ENCODE data around the gene CFAP73.

The CFAP73 gene

GRCh38 chr12:113167868-113168267 lies 18.3 kb downstream of the CFAP73 start:
- no peak for DNase-seq

GRCh38 chr12:113169697-113170096 lies 20.2 kb downstream of the CFAP73 start:
- DNase-seq = no peak

- DNase-seq = no peak
These were observed 20.9 kb downstream of the CFAP73 start for GRCh38 chr12:113170457-113170856.

- DNase-seq = no peak
These were observed 21.4 kb downstream of the CFAP73 start for GRCh38 chr12:113170926-113171325.

GRCh38 chr12:113171543-113171942 lies 22.0 kb downstream of the CFAP73 start:
- no peak for DNase-seq

- no peak for DNase-seq
These were observed 22.7 kb downstream of the CFAP73 start for GRCh38 chr12:113172185-113172584.

GRCh38 chr12:113173081-113173698 lies 23.7 kb downstream of the CFAP73 start:
- DNase-seq = no peak

GRCh38 chr12:113174461-113175384 lies 25.2 kb downstream of the CFAP73 start:
- peak; percentile 88 for DNase-seq

GRCh38 chr12:113179023-113179422 lies 29.5 kb downstream of the CFAP73 start:
- DNase-seq = no peak

GRCh38 chr12:113180333-113180732 lies 30.8 kb downstream of the CFAP73 start:
- no peak for DNase-seq

- DNase-seq = no peak
These were observed 32.5 kb downstream of the CFAP73 start for GRCh38 chr12:113181975-113182374.

GRCh38 chr12:113183030-113183589 lies 33.6 kb downstream of the CFAP73 start:
- DNase-seq = no peak

GRCh38 chr12:113184098-113184899 lies 34.8 kb downstream of the CFAP73 start:
- no peak for DNase-seq

GRCh38 chr12:113184900-113185179 lies 35.3 kb downstream of the CFAP73 start:
- peak; percentile 96 for DNase-seq

GRCh38 chr12:113185180-113186032 lies 35.9 kb downstream of the CFAP73 start, which contains the start of the genes DDX54 and RITA1:
Gene DDX54, minus strand, starts transcription at chr12:113185478. Its CDS starts 27 bp downstream, at chr12:113185451.
Gene RITA1, plus strand, starts transcription at chr12:113185721. Its CDS starts 1,026 bp downstream, at chr12:113186747.
- DNase-seq = peak; percentile 93

- peak; percentile 74 for DNase-seq
These were observed 36.5 kb downstream of the CFAP73 start for GRCh38 chr12:113186033-113186365.

GRCh38 chr12:113186666-113187325 lies 37.3 kb downstream of the CFAP73 start:
- no peak for DNase-seq

- no peak for DNase-seq
These were observed 39.8 kb downstream of the CFAP73 start for GRCh38 chr12:113189361-113189760.

- peak; percentile 68 for DNase-seq
These were observed 41.2 kb downstream of the CFAP73 start for GRCh38 chr12:113190761-113191160.

- no peak for DNase-seq
These were observed 41.7 kb downstream of the CFAP73 start for GRCh38 chr12:113191227-113191626.

- peak; percentile 69 for DNase-seq
These were observed 45.5 kb downstream of the CFAP73 start for GRCh38 chr12:113194971-113195391.

GRCh38 chr12:113195598-113195997 lies 46.1 kb downstream of the CFAP73 start:
- DNase-seq = no peak

All from eye (tissue), 1 donor.